Calu3 (cell line): ENCODE data around the gene SCAPER. TPM values are rescaled to one million over a fixed set of nuclear protein-coding genes. Genes with fewer than 3 reads are reported as not detected.
"Not testable (repeated sequence)": the region's sequence is repeated elsewhere in the genome, so short reads cannot be mapped to it uniquely, and the experiment has no call there.

Experiments used
- BruUV-seq: library from RNA; stranded (reverse); fragments of 400-500 nt; replicated peaks from 2 replicates; lab custom pipeline; 2021; lab: Mats Ljungman, UMichigan
- CTCF ChIA-PET: fragments of 300-600 bp; sonication (Branson Sonifier 250); formaldehyde crosslinking; loops from one replicate; lab custom pipeline; 2022; ENCODE audit warnings: antibody characterized with exemption; lab: Charles Lee
- DNase-seq: peaks from one replicate; pipeline ENCODE4 v3.0.0; 2022
- H3K27ac Mint-ChIP-seq: one replicate; pipeline ENCODE4 v1.8.0; 2022; ENCODE audit warnings: mixed read lengths; ENCODE audit not compliant: unreplicated experiment
- H3K27me3 Mint-ChIP-seq: one replicate; pipeline ENCODE4 v1.8.0; 2022; ENCODE audit warnings: mixed read lengths; ENCODE audit not compliant: unreplicated experiment
- H3K36me3 Mint-ChIP-seq: one replicate; pipeline ENCODE4 v1.8.0; 2022; ENCODE audit warnings: mild to moderate bottlenecking, moderate library complexity, mixed read lengths; ENCODE audit not compliant: insufficient read depth, unreplicated experiment
- H3K4me1 Mint-ChIP-seq: one replicate; pipeline ENCODE4 v1.8.0; 2022; ENCODE audit warnings: mild to moderate bottlenecking, low read depth, mixed read lengths; ENCODE audit not compliant: unreplicated experiment
- H3K4me3 Mint-ChIP-seq: one replicate; pipeline ENCODE4 v1.8.0; 2022; ENCODE audit warnings: mild to moderate bottlenecking, low read depth, moderate library complexity, mixed read lengths; ENCODE audit not compliant: unreplicated experiment
- H3K9me3 Mint-ChIP-seq: one replicate; pipeline ENCODE4 v1.8.0; 2022; ENCODE audit warnings: low read depth, mixed read lengths; ENCODE audit not compliant: unreplicated experiment
- CTCF ChIP-seq: fragments of 200-600 bp; IDR thresholded peaks from one replicate; pipeline ENCODE4 v1.8.0; 2022; ENCODE audit warnings: antibody characterized with exemption; ENCODE audit not compliant: unreplicated experiment
- intact Hi-C: fragments of 100-400 bp; cut with micrococcal nuclease; formaldehyde crosslinking; loops from one replicate; pipeline ENCODE4 v1.10.0; 2022; ENCODE audit not compliant: unreplicated experiment
- total RNA-seq: library from RNA; stranded (reverse); gene quantifications from 2 replicates; pipeline ENCODE4 v1.2.3, GENCODE V29; 2022

SCAPER gene
- total RNA-seq, 1 experiment from 2014 or later: 34.8 TPM

GRCh38 chr15:76863693-76864092 lies 41.4 kb downstream of the SCAPER start:
- CTCF ChIA-PET: no interaction called here

GRCh38 chr15:76863123-76863522 lies 42.0 kb downstream of the SCAPER start:
- no TSS peak for BruUV-seq
- DNase-seq: no peak
- no peak for TF ChIP-seq CTCF
- H3K9me3 Mint-ChIP-seq: no peaks in the 10 kb centered on the region
- no peak overlapping the region for H3K4me3 Mint-ChIP-seq
- CTCF ChIA-PET: no interaction called here
- no peak overlapping the region for H3K27ac Mint-ChIP-seq
- H3K36me3 Mint-ChIP-seq: no peaks in the 10 kb centered on the region
- intact Hi-C loops: no loop called here
- peaks cover 13% of the 10 kb centered on the region for H3K4me1 Mint-ChIP-seq
- no peaks in the 10 kb centered on the region for H3K27me3 Mint-ChIP-seq

More at GRCh38 chr15:76863693-76864092, 41.4 kb downstream of the SCAPER start:
- Mint-ChIP-seq H3K27me3 (no peaks in the 10 kb centered on the region), H3K27ac (no peak overlapping the region), H3K36me3 (no peaks in the 10 kb centered on the region), H3K9me3 (no peaks in the 10 kb centered on the region), H3K4me3 (no peak overlapping the region), H3K4me1 (peaks cover 13% of the 10 kb centered on the region)
- no peak for TF ChIP-seq CTCF
- DNase-seq: no peak
- no TSS peak for BruUV-seq
- intact Hi-C loops: no loop called here

- H3K27me3 Mint-ChIP-seq: no peaks in the 10 kb centered on the region
- CTCF ChIA-PET: no interaction called here
- no peak for DNase-seq
- no peak for TF ChIP-seq CTCF
- H3K27ac Mint-ChIP-seq: no peak overlapping the region
- H3K4me3 Mint-ChIP-seq: no peak overlapping the region
- no peaks in the 10 kb centered on the region for H3K9me3 Mint-ChIP-seq
- H3K36me3 Mint-ChIP-seq: no peaks in the 10 kb centered on the region
- BruUV-seq: no TSS peak
- peaks cover 13% of the 10 kb centered on the region for H3K4me1 Mint-ChIP-seq
- intact Hi-C loops: no loop called here
These were observed 43.2 kb downstream of the SCAPER start for GRCh38 chr15:76861815-76862397.

- Mint-ChIP-seq H3K27ac (no peak overlapping the region), H3K4me3 (no peak overlapping the region), H3K27me3 (no peaks in the 10 kb centered on the region), H3K4me1 (peaks cover 13% of the 10 kb centered on the region), H3K9me3 (no peaks in the 10 kb centered on the region), H3K36me3 (no peaks in the 10 kb centered on the region)
- intact Hi-C loops: no loop called here
- no TSS peak for BruUV-seq
- TF ChIP-seq CTCF: no peak
- CTCF ChIA-PET: interaction anchor here (0.9 kb wide), 1 partner anchor 164 kb away, joined by 3 read pairs; no protein-coding TSS in a partner anchor
- no peak for DNase-seq
These were observed 44.9 kb downstream of the SCAPER start for GRCh38 chr15:76860201-76860600.

GRCh38 chr15:76850367-76850766 lies 54.8 kb downstream of the SCAPER start:
- not testable (repeated sequence) for H3K36me3 Mint-ChIP-seq, BruUV-seq, DNase-seq

More at GRCh38 chr15:76850367-76850766, 54.8 kb downstream of the SCAPER start:
- H3K9me3 Mint-ChIP-seq: peaks cover 15% of the 10 kb centered on the region
- H3K27me3 Mint-ChIP-seq, H3K4me3 Mint-ChIP-seq, intact Hi-C loops, H3K27ac Mint-ChIP-seq, H3K4me1 Mint-ChIP-seq, CTCF ChIA-PET: not testable (repeated sequence)
